Measurements from ENCODE around the gene CNOT1.

CNOT1 gene

DNA sequence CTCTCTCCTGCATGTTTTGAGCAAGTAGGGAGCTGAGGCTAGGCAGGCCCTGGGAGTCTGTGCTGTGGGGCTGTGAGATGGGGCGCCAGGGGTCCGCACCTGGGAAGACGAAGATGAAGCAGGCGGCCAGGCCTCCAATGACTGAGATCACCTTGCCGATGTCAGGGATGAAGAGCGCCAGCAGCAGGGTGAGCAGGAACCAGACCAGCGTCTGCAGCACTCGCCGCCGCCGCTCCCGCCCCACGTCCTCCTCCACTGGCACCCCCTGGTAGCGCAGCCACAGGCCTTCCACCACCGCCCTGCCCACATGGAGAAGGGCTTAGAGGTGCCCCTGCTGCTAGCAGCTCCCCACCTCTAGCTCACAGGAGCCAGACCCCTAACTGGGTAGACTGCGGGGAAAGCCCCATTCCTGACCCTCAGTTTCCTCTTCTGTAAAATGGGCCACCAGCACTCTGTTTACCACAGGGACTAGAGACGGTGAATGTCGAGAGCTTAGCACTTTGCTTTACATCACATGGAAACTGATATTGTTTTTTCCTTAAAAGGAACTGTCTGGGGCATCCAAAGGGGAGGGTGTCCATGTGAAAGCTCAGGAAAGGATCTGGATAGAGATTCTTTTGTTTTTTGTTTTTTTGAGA lies 41.4 kb upstream of the CNOT1 start:
- Histone ChIP-seq H3K36me3 (ENCODE audit: control insufficient read depth in 2 of 2, insufficient read depth in 1 of 2, low read length in 2 of 2) (peaks cover 0 to 38% of the 10 kb centered on the region in 2 experiments; a peak in 2 of 3 replicates), H3K4me1 (ENCODE audit: control insufficient read depth, insufficient read depth, low read length) (no peaks in the 10 kb centered on the region), H3K9me3 (ENCODE audit: control insufficient read depth, insufficient read depth, low read depth, low read length) (no peaks in the 10 kb centered on the region), H3K4me3 (ENCODE audit: low read depth, low read length) (no peak overlapping the region), H3K27ac (ENCODE audit: extremely low read depth, low read depth, low read length) (no peak overlapping the region)
- ChIA-PET CTCF (no interaction called here), POLR2A (no interaction called here)
- no peak for TF ChIP-seq KLF9 (tag by site-specific recombination; IDR thresholded peaks at IDR 0.05; ENCODE audit: low read depth)
- TF ChIP-seq ZNF112 (tag by site-specific recombination; IDR thresholded peaks at IDR 0.05) = no peak
- no peak for TF ChIP-seq ZNF549 (tag by site-specific recombination; IDR thresholded peaks at IDR 0.05)
- TF ChIP-seq, protein P1, sequence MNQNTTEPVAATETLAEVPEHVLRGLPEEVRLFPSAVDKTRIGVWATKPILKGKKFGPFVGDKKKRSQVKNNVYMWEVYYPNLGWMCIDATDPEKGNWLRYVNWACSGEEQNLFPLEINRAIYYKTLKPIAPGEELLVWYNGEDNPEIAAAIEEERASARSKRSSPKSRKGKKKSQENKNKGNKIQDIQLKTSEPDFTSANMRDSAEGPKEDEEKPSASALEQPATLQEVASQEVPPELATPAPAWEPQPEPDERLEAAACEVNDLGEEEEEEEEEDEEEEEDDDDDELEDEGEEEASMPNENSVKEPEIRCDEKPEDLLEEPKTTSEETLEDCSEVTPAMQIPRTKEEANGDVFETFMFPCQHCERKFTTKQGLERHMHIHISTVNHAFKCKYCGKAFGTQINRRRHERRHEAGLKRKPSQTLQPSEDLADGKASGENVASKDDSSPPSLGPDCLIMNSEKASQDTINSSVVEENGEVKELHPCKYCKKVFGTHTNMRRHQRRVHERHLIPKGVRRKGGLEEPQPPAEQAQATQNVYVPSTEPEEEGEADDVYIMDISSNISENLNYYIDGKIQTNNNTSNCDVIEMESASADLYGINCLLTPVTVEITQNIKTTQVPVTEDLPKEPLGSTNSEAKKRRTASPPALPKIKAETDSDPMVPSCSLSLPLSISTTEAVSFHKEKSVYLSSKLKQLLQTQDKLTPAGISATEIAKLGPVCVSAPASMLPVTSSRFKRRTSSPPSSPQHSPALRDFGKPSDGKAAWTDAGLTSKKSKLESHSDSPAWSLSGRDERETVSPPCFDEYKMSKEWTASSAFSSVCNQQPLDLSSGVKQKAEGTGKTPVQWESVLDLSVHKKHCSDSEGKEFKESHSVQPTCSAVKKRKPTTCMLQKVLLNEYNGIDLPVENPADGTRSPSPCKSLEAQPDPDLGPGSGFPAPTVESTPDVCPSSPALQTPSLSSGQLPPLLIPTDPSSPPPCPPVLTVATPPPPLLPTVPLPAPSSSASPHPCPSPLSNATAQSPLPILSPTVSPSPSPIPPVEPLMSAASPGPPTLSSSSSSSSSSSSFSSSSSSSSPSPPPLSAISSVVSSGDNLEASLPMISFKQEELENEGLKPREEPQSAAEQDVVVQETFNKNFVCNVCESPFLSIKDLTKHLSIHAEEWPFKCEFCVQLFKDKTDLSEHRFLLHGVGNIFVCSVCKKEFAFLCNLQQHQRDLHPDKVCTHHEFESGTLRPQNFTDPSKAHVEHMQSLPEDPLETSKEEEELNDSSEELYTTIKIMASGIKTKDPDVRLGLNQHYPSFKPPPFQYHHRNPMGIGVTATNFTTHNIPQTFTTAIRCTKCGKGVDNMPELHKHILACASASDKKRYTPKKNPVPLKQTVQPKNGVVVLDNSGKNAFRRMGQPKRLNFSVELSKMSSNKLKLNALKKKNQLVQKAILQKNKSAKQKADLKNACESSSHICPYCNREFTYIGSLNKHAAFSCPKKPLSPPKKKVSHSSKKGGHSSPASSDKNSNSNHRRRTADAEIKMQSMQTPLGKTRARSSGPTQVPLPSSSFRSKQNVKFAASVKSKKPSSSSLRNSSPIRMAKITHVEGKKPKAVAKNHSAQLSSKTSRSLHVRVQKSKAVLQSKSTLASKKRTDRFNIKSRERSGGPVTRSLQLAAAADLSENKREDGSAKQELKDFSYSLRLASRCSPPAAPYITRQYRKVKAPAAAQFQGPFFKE (tag by site-specific recombination; IDR thresholded peaks at IDR 0.05; ENCODE audit: borderline replicate concordance) = no peak
- TF ChIP-seq ZNF311 (tag by site-specific recombination; IDR thresholded peaks at IDR 0.05; ENCODE audit: borderline replicate concordance) = no peak
- TF ChIP-seq ZNF138 (tag by site-specific recombination; IDR thresholded peaks at IDR 0.05; ENCODE audit: borderline replicate concordance) = no peak
- no peak for TF ChIP-seq HOXC10 (CRISPR knock-in tag; IDR thresholded peaks at IDR 0.05)
- TF ChIP-seq, protein P2, sequence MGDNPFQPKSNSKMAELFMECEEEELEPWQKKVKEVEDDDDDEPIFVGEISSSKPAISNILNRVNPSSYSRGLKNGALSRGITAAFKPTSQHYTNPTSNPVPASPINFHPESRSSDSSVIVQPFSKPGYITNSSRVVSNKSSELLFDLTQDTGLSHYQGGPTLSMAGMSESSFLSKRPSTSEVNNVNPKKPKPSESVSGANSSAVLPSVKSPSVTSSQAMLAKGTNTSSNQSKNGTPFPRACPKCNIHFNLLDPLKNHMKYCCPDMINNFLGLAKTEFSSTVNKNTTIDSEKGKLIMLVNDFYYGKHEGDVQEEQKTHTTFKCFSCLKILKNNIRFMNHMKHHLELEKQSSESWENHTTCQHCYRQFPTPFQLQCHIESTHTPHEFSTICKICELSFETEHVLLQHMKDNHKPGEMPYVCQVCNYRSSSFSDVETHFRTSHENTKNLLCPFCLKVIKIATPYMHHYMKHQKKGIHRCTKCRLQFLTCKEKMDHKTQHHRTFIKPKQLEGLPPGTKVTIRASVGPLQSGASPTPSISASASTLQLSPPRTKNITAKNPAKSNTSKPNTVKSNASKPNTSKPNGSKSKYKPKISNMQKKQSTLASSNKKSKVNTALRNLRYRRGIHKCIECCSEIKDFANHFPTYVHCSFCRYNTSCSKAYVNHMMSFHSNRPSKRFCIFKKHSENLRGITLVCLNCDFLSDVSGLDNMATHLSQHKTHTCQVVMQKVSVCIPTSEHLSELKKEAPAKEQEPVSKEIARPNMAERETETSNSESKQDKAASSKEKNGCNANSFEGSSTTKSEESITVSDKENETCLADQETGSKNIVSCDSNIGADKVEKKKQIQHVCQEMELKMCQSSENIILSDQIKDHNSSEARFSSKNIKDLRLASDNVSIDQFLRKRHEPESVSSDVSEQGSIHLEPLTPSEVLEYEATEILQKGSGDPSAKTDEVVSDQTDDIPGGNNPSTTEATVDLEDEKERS (tag by site-specific recombination; IDR thresholded peaks at IDR 0.05) = no peak
- no peak for TF ChIP-seq ZNF239 (tag by site-specific recombination; IDR thresholded peaks at IDR 0.05)
- no peak for TF ChIP-seq ZBTB17 (tag by site-specific recombination; IDR thresholded peaks at IDR 0.05)
- no peak for TF ChIP-seq ZNF391 (tag by site-specific recombination; IDR thresholded peaks at IDR 0.05; ENCODE audit: borderline replicate concordance, low read depth)
- TF ChIP-seq ZNF837 (tag by site-specific recombination; IDR thresholded peaks at IDR 0.05) = no peak
- TF ChIP-seq ZNF791 (tag by site-specific recombination; IDR thresholded peaks at IDR 0.05) = no peak
- no peak for TF ChIP-seq ZNF629 (tag by site-specific recombination; IDR thresholded peaks at IDR 0.05)
- TF ChIP-seq ZNF292 (tag by site-specific recombination; IDR thresholded peaks at IDR 0.05; ENCODE audit: borderline replicate concordance, low read depth) = no peak
- TF ChIP-seq REPIN1 (tag by site-specific recombination; IDR thresholded peaks at IDR 0.05; ENCODE audit: low read depth) = no peak

DNA sequence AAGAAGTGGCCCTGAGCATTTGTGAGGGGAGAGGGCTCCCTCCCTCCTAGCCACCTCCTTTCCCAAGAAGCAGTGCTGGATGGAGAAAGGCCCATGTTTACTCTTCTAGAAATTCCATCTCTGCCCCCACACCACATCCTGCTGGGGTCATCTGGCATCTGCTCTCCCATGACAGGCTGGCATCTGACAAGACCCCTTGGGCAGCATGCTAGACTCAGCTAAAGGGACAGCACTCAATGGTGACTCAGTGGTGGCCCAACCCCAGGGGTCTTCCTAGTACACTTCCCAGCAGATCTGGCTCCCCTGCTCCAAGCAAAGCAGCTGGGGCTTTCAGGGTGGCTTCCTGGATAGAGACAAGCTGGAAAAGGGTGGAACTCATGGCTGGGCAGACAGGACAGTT lies 40.6 kb upstream of the CNOT1 start:
- H3K27ac ChIP-seq (ENCODE audit: extremely low read depth, low read depth, low read length) = no peak overlapping the region
- H3K9me3 ChIP-seq (ENCODE audit: control insufficient read depth, insufficient read depth, low read depth, low read length) = no peaks in the 10 kb centered on the region
- H3K4me1 ChIP-seq (ENCODE audit: control insufficient read depth, insufficient read depth, low read length) = no peaks in the 10 kb centered on the region
- peaks cover 0 to 30% of the 10 kb centered on the region in 2 experiments; a peak in 2 of 3 replicates for H3K36me3 ChIP-seq (ENCODE audit: control insufficient read depth in 2 of 2, insufficient read depth in 1 of 2, low read length in 2 of 2)
- no peak overlapping the region for H3K4me3 ChIP-seq (ENCODE audit: low read depth, low read length)
- POLR2A ChIA-PET = no interaction called here
- CTCF ChIA-PET = interaction anchor here (0.7 kb wide), 1 partner anchor 47 kb away, joined by 4 read pairs; no protein-coding TSS in a partner anchor
- TF ChIP-seq, protein P3, sequence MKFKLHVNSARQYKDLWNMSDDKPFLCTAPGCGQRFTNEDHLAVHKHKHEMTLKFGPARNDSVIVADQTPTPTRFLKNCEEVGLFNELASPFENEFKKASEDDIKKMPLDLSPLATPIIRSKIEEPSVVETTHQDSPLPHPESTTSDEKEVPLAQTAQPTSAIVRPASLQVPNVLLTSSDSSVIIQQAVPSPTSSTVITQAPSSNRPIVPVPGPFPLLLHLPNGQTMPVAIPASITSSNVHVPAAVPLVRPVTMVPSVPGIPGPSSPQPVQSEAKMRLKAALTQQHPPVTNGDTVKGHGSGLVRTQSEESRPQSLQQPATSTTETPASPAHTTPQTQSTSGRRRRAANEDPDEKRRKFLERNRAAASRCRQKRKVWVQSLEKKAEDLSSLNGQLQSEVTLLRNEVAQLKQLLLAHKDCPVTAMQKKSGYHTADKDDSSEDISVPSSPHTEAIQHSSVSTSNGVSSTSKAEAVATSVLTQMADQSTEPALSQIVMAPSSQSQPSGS (tag by site-specific recombination; IDR thresholded peaks at IDR 0.05; ENCODE audit: low read depth) = no peak
- no peak for TF ChIP-seq ZNF677 (tag by site-specific recombination; IDR thresholded peaks at IDR 0.05)
- TF ChIP-seq, protein P4, sequence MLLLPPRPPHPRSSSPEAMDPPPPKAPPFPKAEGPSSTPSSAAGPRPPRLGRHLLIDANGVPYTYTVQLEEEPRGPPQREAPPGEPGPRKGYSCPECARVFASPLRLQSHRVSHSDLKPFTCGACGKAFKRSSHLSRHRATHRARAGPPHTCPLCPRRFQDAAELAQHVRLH (tag by site-specific recombination; IDR thresholded peaks at IDR 0.05) = no peak
- TF ChIP-seq, protein P5, sequence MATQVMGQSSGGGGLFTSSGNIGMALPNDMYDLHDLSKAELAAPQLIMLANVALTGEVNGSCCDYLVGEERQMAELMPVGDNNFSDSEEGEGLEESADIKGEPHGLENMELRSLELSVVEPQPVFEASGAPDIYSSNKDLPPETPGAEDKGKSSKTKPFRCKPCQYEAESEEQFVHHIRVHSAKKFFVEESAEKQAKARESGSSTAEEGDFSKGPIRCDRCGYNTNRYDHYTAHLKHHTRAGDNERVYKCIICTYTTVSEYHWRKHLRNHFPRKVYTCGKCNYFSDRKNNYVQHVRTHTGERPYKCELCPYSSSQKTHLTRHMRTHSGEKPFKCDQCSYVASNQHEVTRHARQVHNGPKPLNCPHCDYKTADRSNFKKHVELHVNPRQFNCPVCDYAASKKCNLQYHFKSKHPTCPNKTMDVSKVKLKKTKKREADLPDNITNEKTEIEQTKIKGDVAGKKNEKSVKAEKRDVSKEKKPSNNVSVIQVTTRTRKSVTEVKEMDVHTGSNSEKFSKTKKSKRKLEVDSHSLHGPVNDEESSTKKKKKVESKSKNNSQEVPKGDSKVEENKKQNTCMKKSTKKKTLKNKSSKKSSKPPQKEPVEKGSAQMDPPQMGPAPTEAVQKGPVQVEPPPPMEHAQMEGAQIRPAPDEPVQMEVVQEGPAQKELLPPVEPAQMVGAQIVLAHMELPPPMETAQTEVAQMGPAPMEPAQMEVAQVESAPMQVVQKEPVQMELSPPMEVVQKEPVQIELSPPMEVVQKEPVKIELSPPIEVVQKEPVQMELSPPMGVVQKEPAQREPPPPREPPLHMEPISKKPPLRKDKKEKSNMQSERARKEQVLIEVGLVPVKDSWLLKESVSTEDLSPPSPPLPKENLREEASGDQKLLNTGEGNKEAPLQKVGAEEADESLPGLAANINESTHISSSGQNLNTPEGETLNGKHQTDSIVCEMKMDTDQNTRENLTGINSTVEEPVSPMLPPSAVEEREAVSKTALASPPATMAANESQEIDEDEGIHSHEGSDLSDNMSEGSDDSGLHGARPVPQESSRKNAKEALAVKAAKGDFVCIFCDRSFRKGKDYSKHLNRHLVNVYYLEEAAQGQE (tag by site-specific recombination; IDR thresholded peaks at IDR 0.05) = no peak
- TF ChIP-seq PRDM1 (tag by site-specific recombination; IDR thresholded peaks at IDR 0.05) = no peak
